Nephron (organoid): ENCODE results near the gene TGIF2.
"Not testable (repeated sequence)": the region's sequence is repeated elsewhere in the genome, so short reads cannot be mapped to it uniquely, and the experiment has no call there.

Experiments
- H3K27ac Mint-ChIP-seq, 3 experiments: 2 replicates each; pipeline ENCODE4 v1.8.0; 2020; ENCODE audit warnings: mixed read lengths in 3 of 3, mild to moderate bottlenecking in 2 of 3, moderate library complexity in 1 of 3
- H3K27me3 Mint-ChIP-seq: 2 replicates; pipeline ENCODE4 v1.8.0; 2021; ENCODE audit warnings: low read depth, mild to moderate bottlenecking, moderate library complexity, mixed read lengths
- H3K36me3 Mint-ChIP-seq: 2 replicates; pipeline ENCODE4 v1.8.0; 2020; ENCODE audit warnings: low read depth, mixed read lengths
- H3K4me1 Mint-ChIP-seq: 2 replicates; pipeline ENCODE4 v1.8.0; 2020; ENCODE audit warnings: mixed read lengths
- H3K4me3 Mint-ChIP-seq, 3 experiments: 2 replicates each; pipeline ENCODE4 v1.8.0; 2020; ENCODE audit warnings: mild to moderate bottlenecking in 3 of 3, mixed read lengths in 3 of 3, moderate library complexity in 2 of 3
- H3K9me3 Mint-ChIP-seq: 2 replicates; pipeline ENCODE4 v1.8.0; 2020; ENCODE audit warnings: mixed read lengths
- TF ChIP-seq, protein P1 (sequence below), 3 experiments: fragments of 200-600 bp; sonication (generic); IDR thresholded peaks; one replicate each; pipeline ENCODE4 v1.5.0; 2021; ENCODE audit warnings: antibody characterized with exemption in 3 of 3; ENCODE audit not compliant: unreplicated experiment in 3 of 3

TGIF2 gene

DNA sequence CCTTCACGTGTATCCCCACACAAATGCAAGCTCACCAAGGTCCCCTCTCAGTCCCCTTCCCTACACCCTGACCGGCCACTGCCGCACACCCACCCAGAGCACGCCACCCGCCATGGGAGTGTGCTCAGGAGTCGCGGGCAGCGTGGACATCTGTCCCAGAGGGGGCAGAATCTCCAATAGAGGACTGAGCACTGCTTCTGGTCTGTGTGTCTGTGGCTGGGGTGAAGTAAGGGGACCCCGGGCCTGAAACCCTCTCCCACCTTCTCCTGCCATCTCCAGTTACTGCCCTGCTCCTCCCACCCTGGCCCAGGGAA is 23.8 kb upstream of the TGIF2 start:
- Mint-ChIP-seq H3K27ac (no peak overlapping the region), H3K4me1 (no peaks in the 10 kb centered on the region), H3K9me3 (no peaks in the 10 kb centered on the region), H3K4me3 (no peak overlapping the region), H3K27me3 (no peaks in the 10 kb centered on the region), H3K36me3 (peaks cover 8% of the 10 kb centered on the region)
- TF ChIP-seq, protein P1, sequence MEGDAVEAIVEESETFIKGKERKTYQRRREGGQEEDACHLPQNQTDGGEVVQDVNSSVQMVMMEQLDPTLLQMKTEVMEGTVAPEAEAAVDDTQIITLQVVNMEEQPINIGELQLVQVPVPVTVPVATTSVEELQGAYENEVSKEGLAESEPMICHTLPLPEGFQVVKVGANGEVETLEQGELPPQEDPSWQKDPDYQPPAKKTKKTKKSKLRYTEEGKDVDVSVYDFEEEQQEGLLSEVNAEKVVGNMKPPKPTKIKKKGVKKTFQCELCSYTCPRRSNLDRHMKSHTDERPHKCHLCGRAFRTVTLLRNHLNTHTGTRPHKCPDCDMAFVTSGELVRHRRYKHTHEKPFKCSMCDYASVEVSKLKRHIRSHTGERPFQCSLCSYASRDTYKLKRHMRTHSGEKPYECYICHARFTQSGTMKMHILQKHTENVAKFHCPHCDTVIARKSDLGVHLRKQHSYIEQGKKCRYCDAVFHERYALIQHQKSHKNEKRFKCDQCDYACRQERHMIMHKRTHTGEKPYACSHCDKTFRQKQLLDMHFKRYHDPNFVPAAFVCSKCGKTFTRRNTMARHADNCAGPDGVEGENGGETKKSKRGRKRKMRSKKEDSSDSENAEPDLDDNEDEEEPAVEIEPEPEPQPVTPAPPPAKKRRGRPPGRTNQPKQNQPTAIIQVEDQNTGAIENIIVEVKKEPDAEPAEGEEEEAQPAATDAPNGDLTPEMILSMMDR (IDR thresholded peaks at IDR 0.05; ENCODE audit: unreplicated experiment in 3 of 3) = no peak

DNA sequence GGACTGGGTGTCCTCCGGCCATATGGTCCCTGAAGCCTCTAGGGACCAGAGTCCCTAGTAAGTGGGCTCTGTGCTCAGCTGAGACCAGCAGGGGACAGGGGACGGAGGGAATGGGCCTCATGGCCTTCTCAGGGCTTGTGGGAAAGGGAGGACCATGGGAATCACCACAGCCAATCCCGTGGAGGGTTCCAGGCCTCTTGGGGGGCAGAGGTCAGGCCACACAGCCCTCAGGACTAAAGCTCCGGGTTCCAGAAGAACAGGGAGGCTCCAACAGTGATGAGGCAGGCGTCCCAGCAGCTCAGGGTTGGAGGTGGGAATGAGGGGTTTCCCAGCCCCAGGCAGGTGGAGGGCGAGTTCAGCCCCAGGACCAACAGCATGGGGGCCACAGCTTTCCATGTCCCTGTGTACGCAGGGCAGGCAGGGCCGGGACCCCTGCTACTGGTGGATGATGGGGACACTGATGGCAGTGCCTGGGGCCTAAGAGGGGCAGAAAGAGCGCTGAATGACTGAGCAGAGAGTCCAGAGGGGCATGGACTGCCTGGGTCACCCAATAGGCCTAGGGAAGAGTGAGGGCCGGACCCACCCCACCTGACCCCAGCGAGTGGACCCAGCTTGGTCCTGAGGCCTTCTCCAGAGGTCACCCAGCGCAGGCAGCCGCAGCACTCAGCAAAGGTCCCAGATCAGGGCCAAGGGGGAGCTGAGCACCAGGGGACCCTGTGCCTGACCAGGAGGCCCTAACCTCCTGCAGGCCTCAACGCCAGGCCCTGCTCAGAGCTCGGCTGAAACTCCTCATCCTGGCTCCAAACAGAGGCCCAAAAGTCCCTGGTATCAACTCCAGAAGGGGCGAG is 23.2 kb upstream of the TGIF2 start:
- H3K36me3 Mint-ChIP-seq = peaks cover 4% of the 10 kb centered on the region
- no peaks in the 10 kb centered on the region for H3K27me3 Mint-ChIP-seq
- no peaks in the 10 kb centered on the region for H3K9me3 Mint-ChIP-seq
- H3K27ac Mint-ChIP-seq = no peak overlapping the region
- no peak overlapping the region for H3K4me3 Mint-ChIP-seq
- no peaks in the 10 kb centered on the region for H3K4me1 Mint-ChIP-seq
- TF ChIP-seq, protein P1 (IDR thresholded peaks at IDR 0.05; ENCODE audit: unreplicated experiment in 3 of 3) = no peak

DNA sequence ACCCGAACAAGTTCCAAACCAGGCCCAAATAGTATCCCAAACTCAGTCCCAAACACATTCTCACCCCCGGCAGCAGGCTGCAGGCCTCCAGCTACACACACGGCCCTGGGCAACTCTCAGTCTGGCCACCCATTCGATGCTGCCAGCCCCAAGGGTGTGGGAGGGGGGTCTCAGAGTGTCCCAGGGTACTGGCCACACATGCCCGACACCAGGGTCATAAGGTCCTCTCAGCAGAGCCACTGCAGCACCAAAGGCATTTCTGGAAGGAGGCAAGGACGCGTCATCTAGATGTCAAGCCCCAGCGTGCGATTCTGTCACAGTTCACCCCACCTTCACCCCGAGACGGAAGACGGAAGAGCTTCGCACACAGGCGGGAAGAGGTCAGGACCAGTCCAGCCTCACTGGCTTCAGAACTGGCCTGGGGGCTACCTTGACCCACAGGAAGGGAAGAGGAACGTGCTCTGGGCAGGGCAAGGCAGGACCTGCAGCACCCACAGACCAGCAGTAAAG is 22.6 kb upstream of the TGIF2 start:
- no peaks in the 10 kb centered on the region for H3K4me1 Mint-ChIP-seq
- H3K4me3 Mint-ChIP-seq = no peak overlapping the region
- H3K27ac Mint-ChIP-seq = peak overlapping the region in 1 of 3 experiments; percentile 1
- H3K9me3 Mint-ChIP-seq = no peaks in the 10 kb centered on the region
- H3K36me3 Mint-ChIP-seq = peaks cover 4% of the 10 kb centered on the region
- TF ChIP-seq, protein P1 (IDR thresholded peaks at IDR 0.05; ENCODE audit: unreplicated experiment in 3 of 3) = no peak
- no peaks in the 10 kb centered on the region for H3K27me3 Mint-ChIP-seq

DNA sequence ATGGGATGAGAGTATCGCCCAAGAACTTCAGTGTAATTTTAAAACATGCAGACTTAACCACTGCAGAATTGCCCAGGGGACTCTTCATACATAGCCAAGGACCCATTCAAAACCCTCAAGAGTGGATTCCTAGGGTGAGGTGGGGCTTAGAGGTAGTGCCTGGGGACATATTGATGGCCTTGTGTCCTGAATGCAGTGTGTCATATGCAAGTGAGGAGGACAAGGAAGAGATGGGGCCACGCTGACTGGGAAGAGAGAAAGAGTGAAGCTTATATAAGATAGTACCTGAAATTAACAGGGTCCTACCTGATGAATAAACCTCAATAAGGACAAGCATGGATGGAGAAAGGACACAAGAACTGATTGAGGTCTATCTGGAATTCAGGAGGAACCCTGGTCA is 18.1 kb upstream of the TGIF2 start:
- Mint-ChIP-seq H3K9me3 (no peaks in the 10 kb centered on the region), H3K4me3 (no peak overlapping the region)

DNA sequence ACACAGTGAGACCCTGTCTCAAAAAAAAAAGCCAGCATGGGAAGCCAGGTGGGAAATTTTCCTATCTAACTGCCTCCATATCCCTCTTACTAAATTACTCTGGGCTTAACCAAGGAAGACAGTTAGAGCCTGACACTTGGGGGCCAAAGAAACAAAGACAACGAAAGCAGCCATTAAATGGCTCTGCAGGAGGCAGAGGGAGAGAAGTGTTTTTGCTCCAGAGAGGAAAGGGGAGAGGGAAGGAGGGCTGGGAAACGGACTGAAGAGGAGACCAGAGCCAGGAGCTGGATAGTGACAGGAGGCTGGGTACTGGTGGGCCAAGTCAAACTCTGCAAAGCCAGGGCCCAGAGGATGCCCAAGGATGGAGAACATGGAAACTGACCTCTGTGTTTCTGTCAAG is 10.7 kb upstream of the TGIF2 start:
- H3K4me1 Mint-ChIP-seq = no peaks in the 10 kb centered on the region
- H3K9me3 Mint-ChIP-seq = peaks cover 7% of the 10 kb centered on the region
- TF ChIP-seq, protein P1 (IDR thresholded peaks at IDR 0.05; ENCODE audit: unreplicated experiment in 3 of 3) = no peak
- H3K36me3 Mint-ChIP-seq = peaks cover 14% of the 10 kb centered on the region
- no peak overlapping the region for H3K27ac Mint-ChIP-seq
- no peaks in the 10 kb centered on the region for H3K27me3 Mint-ChIP-seq
- no peak overlapping the region for H3K4me3 Mint-ChIP-seq

More for the DNA sequence above, 18.1 kb upstream of the TGIF2 start:
- Mint-ChIP-seq H3K27ac (no peak overlapping the region), H3K27me3 (no peaks in the 10 kb centered on the region), H3K4me1 (no peaks in the 10 kb centered on the region), H3K36me3 (no peaks in the 10 kb centered on the region)
- TF ChIP-seq, protein P1 (IDR thresholded peaks at IDR 0.05; ENCODE audit: unreplicated experiment in 3 of 3) = no peak

DNA sequence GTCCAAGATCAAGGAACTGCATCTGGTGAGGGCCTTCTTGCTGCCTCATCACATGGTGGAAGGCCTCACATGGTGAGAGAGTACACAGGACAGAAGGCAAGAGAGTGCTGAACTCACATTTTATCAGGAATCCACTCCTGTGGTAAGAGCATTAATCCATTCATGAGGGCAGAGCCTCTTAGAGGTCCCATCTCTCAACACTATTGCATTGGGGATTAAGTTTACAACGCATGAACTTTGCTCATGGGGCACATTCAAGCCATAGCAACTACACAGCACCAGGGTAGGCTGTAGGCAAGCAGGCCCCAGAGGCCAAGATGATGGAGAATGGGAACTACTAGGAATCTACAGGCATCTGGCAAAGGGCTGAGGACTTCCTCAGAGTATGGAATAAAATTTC is 10.0 kb upstream of the TGIF2 start:
- no peaks in the 10 kb centered on the region for H3K4me1 Mint-ChIP-seq
- peaks cover 7% of the 10 kb centered on the region for H3K9me3 Mint-ChIP-seq
- peaks cover 14% of the 10 kb centered on the region for H3K36me3 Mint-ChIP-seq
- H3K27me3 Mint-ChIP-seq = no peaks in the 10 kb centered on the region
- TF ChIP-seq, protein P1 (IDR thresholded peaks at IDR 0.05; ENCODE audit: unreplicated experiment in 3 of 3) = no peak
- H3K4me3 Mint-ChIP-seq = no peak overlapping the region
- no peak overlapping the region for H3K27ac Mint-ChIP-seq

DNA sequence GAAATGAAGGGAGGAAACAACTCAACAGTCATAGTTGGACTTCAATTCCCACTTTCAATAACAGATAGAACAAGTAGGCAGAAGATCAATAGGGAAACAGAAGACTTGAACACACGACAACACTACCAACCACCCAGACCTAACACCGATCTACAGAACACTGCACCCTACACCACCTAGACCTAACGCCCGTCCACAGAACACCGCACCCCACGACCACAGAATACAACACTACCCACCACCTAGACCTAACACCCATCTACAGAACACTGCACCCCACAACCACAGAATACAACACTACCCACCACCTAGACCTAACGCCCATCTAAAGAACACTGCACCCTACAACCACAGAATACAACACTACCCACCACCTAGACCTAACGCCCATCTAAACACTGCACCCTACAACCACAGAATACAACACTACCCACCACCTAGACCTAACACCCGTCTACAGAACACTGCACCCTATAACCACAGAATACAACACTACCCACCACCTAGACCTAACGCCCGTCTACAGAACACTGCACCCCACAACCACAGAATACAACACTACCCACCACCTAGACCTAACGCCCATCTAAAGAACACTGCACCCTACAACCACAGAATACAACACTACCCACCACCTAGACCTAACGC is 9.2 kb upstream of the TGIF2 start:
- H3K27me3 Mint-ChIP-seq, H3K27ac Mint-ChIP-seq, H3K9me3 Mint-ChIP-seq, H3K4me3 Mint-ChIP-seq, H3K4me1 Mint-ChIP-seq: not testable (repeated sequence)
- peaks cover 14% of the 10 kb centered on the region for H3K36me3 Mint-ChIP-seq

DNA sequence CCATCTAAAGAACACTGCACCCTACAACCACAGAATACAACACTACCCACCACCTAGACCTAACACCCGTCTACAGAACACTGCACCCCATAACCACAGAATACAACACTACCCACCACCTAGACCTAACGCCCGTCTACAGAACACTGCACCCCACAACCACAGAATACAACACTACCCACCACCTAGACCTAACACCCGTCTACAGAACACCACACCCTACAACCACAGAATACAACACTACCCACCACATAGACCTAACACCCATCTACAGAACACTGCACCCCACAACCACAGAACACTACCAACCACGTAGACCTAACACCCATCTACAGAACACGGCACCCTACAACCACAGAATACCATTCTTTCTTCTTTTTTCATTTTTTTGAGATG is 8.7 kb upstream of the TGIF2 start:
- not testable (repeated sequence) for H3K27ac Mint-ChIP-seq, H3K4me1 Mint-ChIP-seq, H3K4me3 Mint-ChIP-seq, H3K27me3 Mint-ChIP-seq, H3K9me3 Mint-ChIP-seq
- peaks cover 14% of the 10 kb centered on the region for H3K36me3 Mint-ChIP-seq
